ENCODE results near the gene CTNNA1. TPM values are rescaled to one million over a fixed set of nuclear protein-coding genes. Genes with fewer than 3 reads are reported as not detected.
"Not testable (repeated sequence)": the region's sequence is repeated elsewhere in the genome, so short reads cannot be mapped to it uniquely, and the experiment has no call there.

Gene CTNNA1
- total RNA-seq, 1 donor from 2014 or later = 598 TPM

DNA sequence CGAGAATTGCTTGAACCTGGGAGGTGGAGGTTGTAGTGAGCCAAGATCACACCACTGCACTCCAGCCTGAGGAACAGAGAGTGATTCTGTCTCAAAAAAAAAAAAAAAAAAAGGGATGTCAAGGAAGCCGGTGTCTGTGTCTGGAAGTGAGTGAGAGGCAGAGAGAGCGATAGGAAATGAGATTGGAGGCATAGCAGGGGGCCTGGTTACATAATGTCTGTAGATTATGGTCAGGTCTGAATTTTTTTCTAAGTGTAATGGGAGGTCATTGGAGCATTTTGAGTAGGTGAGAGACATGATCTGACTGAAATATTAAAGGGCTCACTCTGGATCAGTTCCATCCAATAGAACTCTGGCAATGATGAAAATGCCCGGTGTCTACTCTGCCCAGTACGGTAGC lies 40.4 kb upstream of the CTNNA1 start:
- Mint-ChIP-seq H3K27me3 (ENCODE audit: unreplicated experiment) (peaks cover 6% of the 10 kb centered on the region), H3K27ac (ENCODE audit: unreplicated experiment) (no peak overlapping the region), H3K36me3 (ENCODE audit: unreplicated experiment) (no peaks in the 10 kb centered on the region), H3K9me3 (ENCODE audit: unreplicated experiment) (peaks cover 1% of the 10 kb centered on the region), H3K4me1 (ENCODE audit: low read depth, unreplicated experiment) (peaks cover 20% of the 10 kb centered on the region), H3K4me3 (ENCODE audit: unreplicated experiment) (no peak overlapping the region)
- DNase-seq = no peak
- TF ChIP-seq, protein P1, sequence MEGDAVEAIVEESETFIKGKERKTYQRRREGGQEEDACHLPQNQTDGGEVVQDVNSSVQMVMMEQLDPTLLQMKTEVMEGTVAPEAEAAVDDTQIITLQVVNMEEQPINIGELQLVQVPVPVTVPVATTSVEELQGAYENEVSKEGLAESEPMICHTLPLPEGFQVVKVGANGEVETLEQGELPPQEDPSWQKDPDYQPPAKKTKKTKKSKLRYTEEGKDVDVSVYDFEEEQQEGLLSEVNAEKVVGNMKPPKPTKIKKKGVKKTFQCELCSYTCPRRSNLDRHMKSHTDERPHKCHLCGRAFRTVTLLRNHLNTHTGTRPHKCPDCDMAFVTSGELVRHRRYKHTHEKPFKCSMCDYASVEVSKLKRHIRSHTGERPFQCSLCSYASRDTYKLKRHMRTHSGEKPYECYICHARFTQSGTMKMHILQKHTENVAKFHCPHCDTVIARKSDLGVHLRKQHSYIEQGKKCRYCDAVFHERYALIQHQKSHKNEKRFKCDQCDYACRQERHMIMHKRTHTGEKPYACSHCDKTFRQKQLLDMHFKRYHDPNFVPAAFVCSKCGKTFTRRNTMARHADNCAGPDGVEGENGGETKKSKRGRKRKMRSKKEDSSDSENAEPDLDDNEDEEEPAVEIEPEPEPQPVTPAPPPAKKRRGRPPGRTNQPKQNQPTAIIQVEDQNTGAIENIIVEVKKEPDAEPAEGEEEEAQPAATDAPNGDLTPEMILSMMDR (IDR thresholded peaks at IDR 0.05; ENCODE audit: partially characterized antibody, unreplicated experiment) = no peak

DNA sequence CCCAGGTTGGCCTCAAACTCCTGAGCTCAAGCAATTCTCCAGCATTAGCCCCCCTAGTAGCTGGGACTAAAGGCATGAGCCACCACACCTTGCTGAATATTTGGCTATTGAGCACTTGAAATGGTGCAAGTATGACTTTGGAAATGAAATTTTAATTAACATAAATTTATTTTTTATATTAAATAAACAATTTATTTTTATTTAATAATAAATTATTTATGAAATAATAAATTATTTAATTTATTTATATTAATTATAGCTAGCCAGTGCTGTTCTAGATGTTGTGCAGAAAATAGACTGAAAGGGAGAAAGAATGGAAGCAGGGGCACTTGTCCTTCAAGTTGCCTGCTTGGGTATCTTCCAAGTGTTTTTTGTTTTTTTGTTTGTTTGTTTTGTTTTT lies 40.0 kb upstream of the CTNNA1 start:
- Mint-ChIP-seq H3K4me1 (ENCODE audit: low read depth, unreplicated experiment) (peaks cover 18% of the 10 kb centered on the region), H3K27me3 (ENCODE audit: unreplicated experiment) (peaks cover 6% of the 10 kb centered on the region)

DNA sequence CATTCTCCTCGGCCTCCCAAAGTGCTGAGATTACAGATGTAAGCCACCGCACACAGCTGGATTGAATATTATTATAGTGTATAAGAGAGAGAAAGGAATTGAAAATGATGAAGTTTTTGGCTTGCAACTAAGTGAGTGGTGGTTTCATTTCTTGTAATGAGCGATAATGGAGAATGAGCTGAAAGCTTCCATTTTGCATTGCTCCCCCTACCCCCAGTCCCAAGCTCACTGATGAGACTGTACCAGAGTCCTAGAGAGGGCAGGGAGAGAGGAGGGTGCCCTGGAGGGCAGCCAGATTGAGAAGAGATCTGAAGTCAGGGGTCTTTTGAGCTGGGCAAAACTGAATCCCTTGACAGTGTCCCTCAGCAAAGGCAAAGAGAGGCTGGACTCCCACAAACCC lies 38.5 kb upstream of the CTNNA1 start:
- Mint-ChIP-seq H3K9me3 (ENCODE audit: unreplicated experiment) (peaks cover 1% of the 10 kb centered on the region), H3K4me3 (ENCODE audit: unreplicated experiment) (no peak overlapping the region), H3K36me3 (ENCODE audit: unreplicated experiment) (no peaks in the 10 kb centered on the region), H3K27me3 (ENCODE audit: unreplicated experiment) (peaks cover 6% of the 10 kb centered on the region), H3K27ac (ENCODE audit: unreplicated experiment) (no peak overlapping the region), H3K4me1 (ENCODE audit: low read depth, unreplicated experiment) (peaks cover 5% of the 10 kb centered on the region)
- DNase-seq = no peak
- TF ChIP-seq, protein P1 (IDR thresholded peaks at IDR 0.05; ENCODE audit: partially characterized antibody, unreplicated experiment) = no peak

More for the DNA sequence above, 40.0 kb upstream of the CTNNA1 start:
- no peak overlapping the region for H3K4me3 Mint-ChIP-seq (ENCODE audit: unreplicated experiment)
- no peak for DNase-seq
- H3K27ac Mint-ChIP-seq (ENCODE audit: unreplicated experiment) = no peak overlapping the region
- H3K9me3 Mint-ChIP-seq (ENCODE audit: unreplicated experiment) = peaks cover 1% of the 10 kb centered on the region
- TF ChIP-seq, protein P1 (IDR thresholded peaks at IDR 0.05; ENCODE audit: partially characterized antibody, unreplicated experiment) = no peak
- H3K36me3 Mint-ChIP-seq (ENCODE audit: unreplicated experiment) = no peaks in the 10 kb centered on the region

DNA sequence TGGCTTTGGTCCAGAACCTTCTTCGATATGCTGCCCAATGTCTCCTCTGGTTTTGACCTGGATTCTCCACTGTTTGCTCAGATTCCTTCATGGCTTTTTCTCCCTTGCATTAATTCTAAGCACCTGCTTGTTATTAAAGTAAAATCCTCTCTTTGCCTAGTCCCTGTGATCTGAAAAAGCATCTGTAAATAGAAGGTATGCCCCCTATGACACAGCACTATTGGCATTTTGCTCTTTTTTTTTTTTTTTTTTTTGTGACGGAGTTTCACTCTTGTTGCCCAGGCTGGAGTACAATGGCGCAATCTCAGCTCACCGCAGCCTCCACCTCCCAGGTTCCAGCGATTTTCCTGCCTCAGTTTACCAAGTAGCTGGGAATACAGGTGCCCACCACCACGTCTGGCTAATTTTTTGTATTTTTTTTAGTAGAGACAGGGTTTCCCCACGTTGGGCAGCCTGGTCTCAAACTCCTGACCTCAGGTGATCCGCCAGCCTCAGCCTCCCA lies 37.2 kb upstream of the CTNNA1 start:
- H3K4me3 Mint-ChIP-seq (ENCODE audit: unreplicated experiment); H3K36me3 Mint-ChIP-seq (ENCODE audit: unreplicated experiment); H3K9me3 Mint-ChIP-seq (ENCODE audit: unreplicated experiment); H3K4me1 Mint-ChIP-seq (ENCODE audit: low read depth, unreplicated experiment); H3K27ac Mint-ChIP-seq (ENCODE audit: unreplicated experiment); H3K27me3 Mint-ChIP-seq (ENCODE audit: unreplicated experiment); DNase-seq: not testable (repeated sequence)

DNA sequence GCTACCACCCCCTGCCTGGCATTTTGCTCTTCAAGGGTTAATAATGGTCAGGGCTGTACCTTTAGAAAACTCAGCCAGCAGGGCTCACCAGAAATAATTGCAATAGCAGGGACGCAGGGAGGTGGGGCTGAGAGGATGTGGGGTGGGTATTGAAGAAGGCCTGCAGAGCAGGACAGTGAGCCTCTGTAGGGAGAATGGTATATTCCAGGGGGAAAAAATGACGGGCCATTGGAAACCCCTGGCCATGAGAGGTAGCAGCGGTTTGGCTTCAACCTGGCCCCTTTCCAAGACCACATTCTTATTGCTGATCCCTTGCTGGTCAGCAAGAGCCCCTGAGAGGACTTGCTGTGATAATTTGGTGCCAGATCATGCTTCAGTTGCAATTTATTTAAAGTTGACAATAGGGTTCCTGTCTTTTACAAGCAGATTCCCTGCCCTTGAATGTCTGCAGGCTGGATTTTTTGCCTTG lies 36.7 kb upstream of the CTNNA1 start:
- no peaks in the 10 kb centered on the region for H3K36me3 Mint-ChIP-seq (ENCODE audit: unreplicated experiment)
- H3K4me3 Mint-ChIP-seq (ENCODE audit: unreplicated experiment) = no peak overlapping the region
- H3K4me1 Mint-ChIP-seq (ENCODE audit: low read depth, unreplicated experiment) = peaks cover 5% of the 10 kb centered on the region
- TF ChIP-seq, protein P1 (IDR thresholded peaks at IDR 0.05; ENCODE audit: partially characterized antibody, unreplicated experiment) = no peak
- no peak overlapping the region for H3K27ac Mint-ChIP-seq (ENCODE audit: unreplicated experiment)
- peaks cover 1% of the 10 kb centered on the region for H3K9me3 Mint-ChIP-seq (ENCODE audit: unreplicated experiment)
- no peak for DNase-seq
- peaks cover 6% of the 10 kb centered on the region for H3K27me3 Mint-ChIP-seq (ENCODE audit: unreplicated experiment)
